ENCODE measurements around the gene MUS81. TPM values are rescaled to one million over a fixed set of nuclear protein-coding genes. Genes with fewer than 3 reads are reported as not detected.

MUS81 gene
- 100 to 1,000 TPM in 1 of 4 donors, 10 to 100 TPM in 3; 68.3 to 101 (median 78.9) TPM for total RNA-seq

GRCh38 chr11:65860278-65861164, at the start of gene MUS81:
Gene MUS81 (plus strand): TSS chr11:65860433. CDS start chr11:65860754, 321 bp downstream.
- H3K9me3 ChIP-seq, result no peaks in the 10 kb centered on the region
- peak within 1 kb of the TSS; percentile 80 to 97 (median 90) for H3K4me3 ChIP-seq
- DNase-seq, result peak; percentile 97 to 99 (median 98)
- H3K36me3 ChIP-seq, result peaks cover 0 to 47% (median 0%) of the 10 kb centered on the region in 3 donors
- H3K27ac ChIP-seq, result peak within 1 kb of the TSS; percentile 95 to 99 (median 97)
- TF ChIP-seq CTCF (IDR thresholded peaks at IDR 0.05) (peak; percentile 88 to 96 (median 93)), POLR2A (IDR thresholded peaks at IDR 0.05) (peak; percentile 77 to 88)
- H3K27me3 ChIP-seq, result no peaks in the 10 kb centered on the region
- H3K4me1 ChIP-seq, result peaks cover 0 to 35% (median 18%) of the 10 kb centered on the region in 4 donors

GRCh38 chr11:65811764-65812475, 48.3 kb upstream of the MUS81 start:
- DNase-seq, result no peak
- Histone ChIP-seq H3K27me3 (no peaks in the 10 kb centered on the region), H3K27ac (no peak overlapping the region), H3K9me3 (no peaks in the 10 kb centered on the region), H3K36me3 (no peaks in the 10 kb centered on the region), H3K4me3 (no peak overlapping the region), H3K4me1 (peaks cover 0 to 6% (median 0%) of the 10 kb centered on the region in 4 donors)
- TF ChIP-seq CTCF (IDR thresholded peaks at IDR 0.05) (no peak), POLR2A (IDR thresholded peaks at IDR 0.05) (no peak)

GRCh38 chr11:65814131-65814985, 45.9 kb upstream of the MUS81 start:
- no peak for DNase-seq
- Histone ChIP-seq H3K9me3 (no peaks in the 10 kb centered on the region), H3K4me1 (peaks cover 0 to 15% (median 2%) of the 10 kb centered on the region in 4 donors), H3K4me3 (no peak overlapping the region), H3K27me3 (no peaks in the 10 kb centered on the region), H3K27ac (no peak overlapping the region), H3K36me3 (no peaks in the 10 kb centered on the region)
- TF ChIP-seq POLR2A (IDR thresholded peaks at IDR 0.05) (no peak), CTCF (IDR thresholded peaks at IDR 0.05) (no peak)

- no peak overlapping the region for H3K4me3 ChIP-seq
Observed at GRCh38 chr11:65814986-65815565, 45.2 kb upstream of the MUS81 start.

More at GRCh38 chr11:65814986-65815565, 45.2 kb upstream of the MUS81 start:
- peaks cover 0 to 15% (median 2%) of the 10 kb centered on the region in 4 donors for H3K4me1 ChIP-seq
- H3K27me3 ChIP-seq, result no peaks in the 10 kb centered on the region
- no peaks in the 10 kb centered on the region for H3K36me3 ChIP-seq
- DNase-seq, result no peak
- no peaks in the 10 kb centered on the region for H3K9me3 ChIP-seq
- H3K27ac ChIP-seq, result no peak overlapping the region
- no peak for TF ChIP-seq CTCF (IDR thresholded peaks at IDR 0.05)
- TF ChIP-seq POLR2A (IDR thresholded peaks at IDR 0.05), result no peak
